GM19240 (cell line): ENCODE results near the gene OR5T3.
"Not testable (repeated sequence)": the region's sequence is repeated elsewhere in the genome, so short reads cannot be mapped to it uniquely, and the experiment has no call there.

ENCODE experiments used
- DNase-seq: peaks from one replicate; pipeline ENCODE4 v3.0.0; 2011; ENCODE audit warnings: low spot score; ENCODE audit not compliant: insufficient read length

The OR5T3 gene

GRCh38 chr11:56251954-56252353 is at the start of gene OR5T3:
OR5T3 (plus strand) TSS chr11:56252254; CDS start chr11:56252254, 0 bp downstream.
- no peak for DNase-seq

- DNase-seq: no peak
Measured at GRCh38 chr11:56207790-56208189, 44.3 kb upstream of the OR5T3 start.

- DNase-seq: no peak
Measured at GRCh38 chr11:56214537-56214936, 37.5 kb upstream of the OR5T3 start.

DNA sequence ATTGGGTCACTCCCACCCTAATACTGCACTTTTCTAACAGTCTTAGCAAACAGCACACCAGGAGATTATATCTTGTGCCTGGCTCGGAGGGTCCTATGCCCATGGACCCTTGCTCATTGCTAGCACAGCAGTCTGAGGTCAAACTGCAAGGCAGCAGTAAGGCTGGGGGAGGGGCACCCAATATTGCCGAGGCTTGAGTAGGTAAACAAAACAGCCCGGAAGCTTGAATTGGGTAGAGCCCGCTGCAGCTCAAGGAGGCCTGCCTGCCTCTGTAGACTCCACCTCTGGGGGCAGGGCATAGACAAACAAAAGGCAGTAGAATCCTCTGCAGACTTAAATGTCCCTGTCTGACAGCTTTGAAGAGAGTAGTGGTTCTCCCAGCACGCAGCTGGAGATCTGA is 32.3 kb upstream of the OR5T3 start:
- DNase-seq: not testable (repeated sequence)

- no peak for DNase-seq
Measured at GRCh38 chr11:56234155-56234554, 17.9 kb upstream of the OR5T3 start, which contains the start of gene OR5T2. OR5T2 (minus strand) TSS chr11:56234255; CDS start chr11:56233062, 1,193 bp downstream.

DNA sequence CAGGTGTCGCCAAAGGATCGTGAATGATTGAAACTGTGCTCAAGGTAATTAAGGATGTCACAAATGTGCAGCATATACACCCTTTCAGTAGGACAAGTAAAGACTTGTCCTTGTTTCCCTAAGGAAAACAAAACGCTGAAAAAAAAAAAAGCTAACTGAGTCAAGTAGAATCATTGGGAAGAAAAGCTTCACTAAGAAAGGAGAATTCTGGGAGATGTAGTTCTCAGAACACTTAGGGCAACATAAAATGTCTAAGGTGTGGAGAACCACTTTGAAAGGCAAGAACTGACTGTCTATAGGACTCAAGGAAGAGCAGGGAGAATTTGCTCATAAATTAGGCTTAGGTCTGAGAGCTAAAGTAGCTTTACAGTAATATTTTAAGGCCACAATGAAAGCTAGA is 19.0 kb downstream of the OR5T3 start:
- no peak for DNase-seq

- DNase-seq: no peak
Measured at GRCh38 chr11:56273854-56274253, 21.8 kb downstream of the OR5T3 start, which contains the start of gene OR5T1. OR5T1 (plus strand) TSS chr11:56274154; CDS start chr11:56275639, 1,485 bp downstream.

- DNase-seq: no peak
Measured at GRCh38 chr11:56292154-56292553, 40.1 kb downstream of the OR5T3 start, which contains the start of gene OR8H1. OR8H1 (minus strand) TSS chr11:56292254; CDS start chr11:56291062, 1,192 bp downstream.

DNA sequence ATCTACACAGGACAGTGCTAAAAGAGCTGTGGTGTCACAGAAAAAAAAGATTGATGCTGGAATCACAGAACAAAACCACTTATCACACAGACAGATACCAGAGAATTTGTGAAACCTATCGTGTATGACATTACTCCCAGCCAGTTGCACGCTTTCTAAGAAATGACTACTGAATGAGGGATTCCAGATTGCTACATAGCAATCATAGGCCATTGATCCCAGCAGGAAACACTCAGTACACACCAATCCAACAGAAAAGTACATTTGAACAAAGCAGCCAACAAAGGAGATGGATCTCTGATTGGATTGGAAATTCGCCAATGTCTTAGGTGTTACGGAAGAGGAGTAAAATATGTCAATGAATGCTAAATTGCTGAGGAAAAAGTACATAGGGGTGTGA is 44.8 kb downstream of the OR5T3 start:
- no peak for DNase-seq
